Measurements from ENCODE around the gene LSR. TPM values are rescaled to one million over a fixed set of nuclear protein-coding genes. Genes with fewer than 3 reads are reported as not detected.

LSR gene
- total RNA-seq, 4 donors from 2014 or later: 36.5 to 85.3 (median 61.8) TPM

- no peak overlapping the region for H3K27ac ChIP-seq
- 78 to 82% methylated on average over 7 of the region's 7 CpGs for WGBS, 2 donors
- no peak overlapping the region for H3K4me3 ChIP-seq (replicated peaks in 1 of 3)
- H3K4me1 ChIP-seq: no peaks in the 10 kb centered on the region
- no peaks in the 10 kb centered on the region for H3K27me3 ChIP-seq
- intact Hi-C loops (cut with DNase I): no loop called here
- no peaks in the 10 kb centered on the region for H3K9me3 ChIP-seq
- H3K36me3 ChIP-seq: no peaks in the 10 kb centered on the region
- TF ChIP-seq CTCF (IDR thresholded peaks at IDR 0.05) (no peak), POLR2A (IDR thresholded peaks at IDR 0.05) (no peak)
- DNase-seq: no peak
Observed at GRCh38 chr19:35214766-35215422, 33.9 kb upstream of the LSR start.

- no peaks in the 10 kb centered on the region for H3K27me3 ChIP-seq
- no peak for DNase-seq
- no peaks in the 10 kb centered on the region for H3K9me3 ChIP-seq
- no peaks in the 10 kb centered on the region for H3K36me3 ChIP-seq
- intact Hi-C loops (cut with DNase I): no loop called here
- no peak for TF ChIP-seq POLR2A (IDR thresholded peaks at IDR 0.05)
- no peak for TF ChIP-seq CTCF (IDR thresholded peaks at IDR 0.05)
- no peaks in the 10 kb centered on the region for H3K4me1 ChIP-seq
- no peak overlapping the region for H3K4me3 ChIP-seq (replicated peaks in 1 of 3)
- 73 to 74% methylated on average over 6 to 8 of the region's 8 CpGs for WGBS, 2 donors
- no peak overlapping the region for H3K27ac ChIP-seq
Observed at GRCh38 chr19:35216016-35216832, 32.6 kb upstream of the LSR start.

- H3K36me3 ChIP-seq: no peaks in the 10 kb centered on the region
- H3K9me3 ChIP-seq: no peaks in the 10 kb centered on the region
- H3K27me3 ChIP-seq: no peaks in the 10 kb centered on the region
- H3K27ac ChIP-seq: no peak overlapping the region
- DNase-seq: peak in 1 of 2 donors; percentile 5
- no peak for TF ChIP-seq CTCF (IDR thresholded peaks at IDR 0.05)
- TF ChIP-seq POLR2A (IDR thresholded peaks at IDR 0.05): no peak
- WGBS, 2 donors: 69 to 70% methylated on average over 3 of the region's 3 CpGs
- no peak overlapping the region for H3K4me3 ChIP-seq (replicated peaks in 1 of 3)
- intact Hi-C loops (cut with DNase I): no loop called here
- H3K4me1 ChIP-seq: no peaks in the 10 kb centered on the region
Observed at GRCh38 chr19:35216833-35217648, 31.8 kb upstream of the LSR start.

GRCh38 chr19:35217649-35217990 is 31.2 kb upstream of the LSR start:
- Histone ChIP-seq H3K4me1 (no peaks in the 10 kb centered on the region), H3K9me3 (no peaks in the 10 kb centered on the region), H3K36me3 (no peaks in the 10 kb centered on the region), H3K27ac (no peak overlapping the region), H3K4me3 (replicated peaks in 1 of 3) (no peak overlapping the region), H3K27me3 (no peaks in the 10 kb centered on the region)
- TF ChIP-seq POLR2A (IDR thresholded peaks at IDR 0.05): no peak
- TF ChIP-seq CTCF (IDR thresholded peaks at IDR 0.05): no peak
- intact Hi-C loops (cut with DNase I): no loop called here
- no peak for DNase-seq
